Astrocyte of the spinal cord (primary cell): ENCODE data around the gene GALNT18.

Source experiments
- DNase-seq: peaks from one replicate; pipeline ENCODE4 v3.0.0; 2011; ENCODE audit warnings: low read depth, low spot score
- H3K4me3 ChIP-seq: 2 replicates; pipeline ENCODE4 v1.5.1; 2011; ENCODE audit warnings: low read depth, mild to moderate bottlenecking, low read length, moderate library complexity
- in situ Hi-C: cut with HindIII; loops from 2 replicates; pipeline ENCODE4 v1.10.0; 2017; ENCODE audit warnings: low sequenced_read_pairs
- TF ChIP-seq, protein P1 (sequence below): IDR thresholded peaks from 2 replicates; pipeline ENCODE4 v1.5.1; 2012; ENCODE audit warnings: low read depth, mild to moderate bottlenecking, low read length, inconsistent platforms

GALNT18 gene

DNA sequence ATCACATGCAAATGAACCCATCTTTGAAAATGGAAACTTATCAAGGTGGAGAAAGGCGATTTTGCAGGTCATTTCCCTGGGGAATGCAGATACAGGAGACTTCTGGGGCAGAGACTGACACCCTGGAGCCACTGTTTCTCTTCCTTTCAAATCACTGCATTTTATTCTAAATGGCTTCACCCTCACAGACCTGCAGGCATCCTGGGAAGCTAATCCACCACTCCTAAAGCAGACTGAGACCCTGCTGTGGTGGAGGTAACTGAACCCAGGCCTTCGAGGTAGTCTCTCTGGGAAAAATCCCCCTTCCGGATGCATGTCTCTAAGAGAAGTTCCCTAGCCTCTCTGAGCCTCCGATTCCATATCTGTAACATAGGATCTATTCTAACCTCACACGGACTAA, 247.9 kb downstream of the GALNT18 start:
- in situ Hi-C loops, result no loop called here
- TF ChIP-seq, protein P1, sequence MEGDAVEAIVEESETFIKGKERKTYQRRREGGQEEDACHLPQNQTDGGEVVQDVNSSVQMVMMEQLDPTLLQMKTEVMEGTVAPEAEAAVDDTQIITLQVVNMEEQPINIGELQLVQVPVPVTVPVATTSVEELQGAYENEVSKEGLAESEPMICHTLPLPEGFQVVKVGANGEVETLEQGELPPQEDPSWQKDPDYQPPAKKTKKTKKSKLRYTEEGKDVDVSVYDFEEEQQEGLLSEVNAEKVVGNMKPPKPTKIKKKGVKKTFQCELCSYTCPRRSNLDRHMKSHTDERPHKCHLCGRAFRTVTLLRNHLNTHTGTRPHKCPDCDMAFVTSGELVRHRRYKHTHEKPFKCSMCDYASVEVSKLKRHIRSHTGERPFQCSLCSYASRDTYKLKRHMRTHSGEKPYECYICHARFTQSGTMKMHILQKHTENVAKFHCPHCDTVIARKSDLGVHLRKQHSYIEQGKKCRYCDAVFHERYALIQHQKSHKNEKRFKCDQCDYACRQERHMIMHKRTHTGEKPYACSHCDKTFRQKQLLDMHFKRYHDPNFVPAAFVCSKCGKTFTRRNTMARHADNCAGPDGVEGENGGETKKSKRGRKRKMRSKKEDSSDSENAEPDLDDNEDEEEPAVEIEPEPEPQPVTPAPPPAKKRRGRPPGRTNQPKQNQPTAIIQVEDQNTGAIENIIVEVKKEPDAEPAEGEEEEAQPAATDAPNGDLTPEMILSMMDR, result no peak
- H3K4me3 ChIP-seq, result no peak overlapping the region
- no peak for DNase-seq

DNA sequence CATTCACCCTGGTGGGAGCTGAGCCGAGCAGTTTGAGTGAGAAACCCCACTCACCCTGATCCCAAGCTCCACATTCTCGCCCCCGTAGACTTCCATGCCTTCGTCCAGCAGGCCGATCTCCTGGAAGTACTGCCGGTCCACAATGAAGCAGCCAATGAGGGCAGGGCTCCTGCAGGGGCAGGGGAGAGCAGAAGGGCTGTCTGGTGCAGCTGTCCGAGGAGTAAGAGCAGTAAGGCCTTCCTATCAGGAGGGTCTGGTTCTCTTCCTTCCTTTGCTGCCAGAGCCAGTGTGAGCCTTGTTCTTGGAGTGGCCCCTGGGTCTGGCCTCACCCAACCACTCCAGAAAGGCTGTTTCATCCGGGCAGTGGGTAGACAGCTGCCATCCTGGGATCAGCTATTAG, 249.3 kb downstream of the GALNT18 start:
- no peak overlapping the region for H3K4me3 ChIP-seq
- TF ChIP-seq, protein P1, result no peak
- in situ Hi-C loops, result no loop called here
- DNase-seq, result no peak

- DNase-seq, result no peak
- in situ Hi-C loops, result no loop called here
- TF ChIP-seq, protein P1, result no peak
- no peak overlapping the region for H3K4me3 ChIP-seq
Measured at GRCh38 chr11:11370962-11371303, 250.9 kb downstream of the GALNT18 start.

DNA sequence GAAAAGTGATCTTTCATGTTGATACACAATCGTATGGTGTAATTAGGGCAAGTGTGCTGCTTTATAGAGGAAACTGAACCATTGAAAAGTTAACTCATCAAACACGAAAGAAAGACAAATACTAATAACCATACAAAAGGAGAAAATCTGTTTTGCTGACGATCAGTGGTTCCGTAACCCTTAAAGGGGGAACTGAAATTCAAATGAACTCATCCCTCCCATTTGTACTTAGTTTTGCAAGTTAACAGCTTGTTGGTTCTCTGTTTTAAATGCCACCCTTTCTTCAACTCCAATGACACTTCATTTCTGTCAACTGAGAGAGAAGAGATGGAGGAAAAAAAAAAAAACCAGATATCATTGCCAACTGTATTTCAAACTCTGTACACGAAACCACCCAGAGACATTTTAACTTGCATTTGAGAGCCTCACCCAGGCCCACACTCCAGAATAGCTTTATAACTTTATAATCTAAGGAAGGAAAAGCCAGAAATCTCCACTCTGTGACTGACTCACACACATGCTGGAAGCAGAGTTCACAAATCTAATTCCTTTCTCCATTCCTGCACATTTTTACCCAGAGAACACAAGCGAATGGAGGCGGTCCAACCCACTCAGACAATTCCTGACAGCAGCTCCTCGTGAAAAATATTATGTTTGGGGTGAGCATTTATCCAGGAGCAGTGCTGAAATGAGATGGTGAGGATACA, 251.4 kb downstream of the GALNT18 start:
- no peak for DNase-seq

GRCh38 chr11:11366793-11367192, 255.0 kb downstream of the GALNT18 start:
- DNase-seq, result no peak
- in situ Hi-C loops, result no loop called here
- TF ChIP-seq, protein P1, result no peak
- no peak overlapping the region for H3K4me3 ChIP-seq

More for the DNA sequence above, 251.4 kb downstream of the GALNT18 start:
- in situ Hi-C loops, result no loop called here
- TF ChIP-seq, protein P1, result no peak
- no peak overlapping the region for H3K4me3 ChIP-seq

GRCh38 chr11:11363674-11364073, 258.1 kb downstream of the GALNT18 start:
- TF ChIP-seq, protein P1, result no peak
- in situ Hi-C loops, result no loop called here
- DNase-seq, result no peak
- no peak overlapping the region for H3K4me3 ChIP-seq
